GM19099 (cell line): Measurements from ENCODE around the gene SAV1.

ENCODE experiments used
- POLR2A ChIP-seq: IDR thresholded peaks from 3 replicates; pipeline ENCODE4 v1.6.1; 2011; ENCODE audit warnings: low read depth; ENCODE audit not compliant: insufficient read length; ENCODE audit errors: extremely low read depth

SAV1 gene

DNA sequence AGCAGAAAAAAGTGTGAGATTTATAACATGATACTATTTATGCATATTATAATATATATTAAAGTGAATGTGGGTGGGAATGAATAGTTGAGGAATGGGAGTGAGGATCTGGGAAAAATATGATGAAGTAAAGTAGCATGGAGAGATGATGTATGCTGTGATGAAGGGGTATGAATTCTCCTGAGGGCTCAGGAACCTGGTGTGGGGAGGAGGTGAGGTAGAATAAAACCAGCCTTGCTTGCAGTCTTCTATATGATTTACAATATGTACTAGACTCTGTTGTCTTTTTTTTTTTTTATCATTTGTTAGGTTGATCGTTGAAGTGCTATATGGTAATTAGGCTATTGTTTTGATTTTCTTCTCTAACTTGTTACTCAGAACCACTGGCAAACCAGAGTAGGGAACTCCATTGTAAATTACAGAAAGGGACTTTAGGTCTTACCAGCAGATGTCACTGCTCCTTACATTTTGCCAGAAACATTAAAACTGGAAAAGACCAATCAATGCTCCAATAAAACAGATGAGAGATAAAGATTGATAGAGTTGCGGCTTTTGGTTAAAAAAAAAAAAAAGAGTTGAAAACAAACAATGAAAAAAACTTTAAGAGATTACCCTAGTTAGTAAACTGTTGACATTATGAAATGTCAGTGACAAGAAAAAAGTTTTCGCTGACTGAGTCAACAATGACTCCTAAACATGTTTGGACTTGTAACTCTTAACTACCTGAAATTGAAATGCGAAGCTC lies 68.2 kb downstream of the SAV1 start:
- TF ChIP-seq POLR2A: no peak

GRCh38 chr14:50598765-50599164 lies 69.3 kb downstream of the SAV1 start:
- TF ChIP-seq POLR2A: no peak

DNA sequence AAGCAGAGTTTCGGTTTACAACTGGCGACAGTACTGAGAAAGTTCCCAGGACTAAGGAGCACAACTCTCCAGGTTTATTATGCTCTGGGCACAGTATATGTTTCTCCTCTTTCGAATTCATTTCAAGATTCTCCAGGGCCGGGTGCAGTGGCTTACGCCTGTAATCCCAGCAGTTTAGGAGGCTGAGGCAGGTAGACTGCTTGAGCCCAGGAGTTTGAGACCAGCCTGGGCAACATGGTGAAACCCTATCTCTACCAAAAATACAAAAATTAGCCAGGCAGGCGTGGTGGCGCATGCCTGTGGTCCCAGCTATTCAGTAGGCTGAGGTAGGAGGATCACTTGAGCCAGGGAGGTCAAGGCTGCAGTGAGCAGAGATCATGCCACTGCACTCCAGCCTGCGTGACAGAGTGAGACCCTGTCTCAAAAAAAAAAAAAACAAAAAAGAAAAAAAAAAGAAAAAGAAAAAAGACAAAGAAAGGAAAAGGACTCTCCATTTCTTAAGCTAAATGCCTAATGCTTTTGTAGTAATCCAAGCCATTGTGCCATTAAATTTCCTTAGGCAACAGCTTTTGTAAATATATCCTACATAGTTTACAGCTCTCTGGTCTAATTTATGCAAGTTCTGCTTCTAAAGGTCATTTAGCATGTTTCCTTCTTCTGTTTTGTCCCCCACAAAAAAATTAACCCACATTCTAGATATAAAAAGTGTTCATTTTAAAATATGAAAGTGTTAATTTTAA lies 73.4 kb downstream of the SAV1 start:
- no peak for TF ChIP-seq POLR2A

DNA sequence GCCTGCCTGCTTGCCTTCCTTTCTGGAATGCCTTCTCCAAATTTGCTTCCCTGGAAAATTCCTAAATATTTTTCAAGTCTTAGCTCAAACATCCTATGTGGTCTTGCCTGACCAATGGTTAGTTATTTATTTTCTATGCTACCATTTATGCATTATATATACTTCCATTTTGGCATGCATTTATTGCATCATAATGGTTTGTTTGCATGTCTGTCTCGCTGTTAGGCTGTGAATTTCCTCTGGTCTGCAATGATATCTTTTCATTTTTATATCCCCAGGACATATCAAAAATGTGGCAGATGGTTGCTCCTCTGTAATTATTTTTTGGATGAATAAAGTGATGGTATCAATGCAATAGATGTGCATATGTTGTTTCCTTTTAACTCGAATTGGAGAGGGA lies 77.6 kb downstream of the SAV1 start:
- TF ChIP-seq POLR2A: no peak
